ENCODE measurements around the gene NPC2. TPM values are rescaled to one million over a fixed set of nuclear protein-coding genes. Genes with fewer than 3 reads are reported as not detected.
A peak's percentile ranks its signal among the peaks of the same experiment; 100 is the strongest.

The NPC2 gene
- total RNA-seq, 2 experiments from 2014 or later = 12.5 to 14.2 TPM

DNA sequence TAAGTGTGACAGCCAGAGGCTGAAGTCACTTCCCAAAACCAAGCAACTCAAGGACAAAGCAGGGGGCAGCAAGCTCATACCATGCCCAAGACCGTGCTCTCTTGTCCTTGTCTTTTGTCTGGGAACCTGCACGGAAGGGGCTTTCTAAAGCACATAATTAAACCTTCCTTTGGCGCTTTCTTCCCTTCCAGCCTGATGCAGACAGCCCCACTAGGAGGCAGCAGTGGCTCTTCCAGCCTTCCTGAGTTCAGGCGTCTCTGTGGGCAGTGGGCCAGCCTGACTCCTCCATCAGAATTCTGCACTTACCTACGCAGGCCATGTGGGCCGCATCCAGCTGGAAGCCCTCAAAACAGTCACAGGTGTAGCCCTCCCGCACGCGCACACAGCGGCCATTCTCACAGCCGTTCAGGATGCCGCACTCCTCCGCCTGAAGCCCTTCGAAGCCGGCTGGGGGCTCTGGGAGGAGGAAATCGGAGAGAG, 8.1 kb upstream of the NPC2 start:
- no peak for DNase-seq
- H3K4me1 Mint-ChIP-seq = peaks cover 2% of the 10 kb centered on the region
- H3K27me3 Mint-ChIP-seq = no peaks in the 10 kb centered on the region
- no peak overlapping the region for H3K27ac Mint-ChIP-seq
- H3K9me3 Mint-ChIP-seq = no peaks in the 10 kb centered on the region
- no peak overlapping the region for H3K4me3 Mint-ChIP-seq
- no peaks in the 10 kb centered on the region for H3K36me3 Mint-ChIP-seq

DNA sequence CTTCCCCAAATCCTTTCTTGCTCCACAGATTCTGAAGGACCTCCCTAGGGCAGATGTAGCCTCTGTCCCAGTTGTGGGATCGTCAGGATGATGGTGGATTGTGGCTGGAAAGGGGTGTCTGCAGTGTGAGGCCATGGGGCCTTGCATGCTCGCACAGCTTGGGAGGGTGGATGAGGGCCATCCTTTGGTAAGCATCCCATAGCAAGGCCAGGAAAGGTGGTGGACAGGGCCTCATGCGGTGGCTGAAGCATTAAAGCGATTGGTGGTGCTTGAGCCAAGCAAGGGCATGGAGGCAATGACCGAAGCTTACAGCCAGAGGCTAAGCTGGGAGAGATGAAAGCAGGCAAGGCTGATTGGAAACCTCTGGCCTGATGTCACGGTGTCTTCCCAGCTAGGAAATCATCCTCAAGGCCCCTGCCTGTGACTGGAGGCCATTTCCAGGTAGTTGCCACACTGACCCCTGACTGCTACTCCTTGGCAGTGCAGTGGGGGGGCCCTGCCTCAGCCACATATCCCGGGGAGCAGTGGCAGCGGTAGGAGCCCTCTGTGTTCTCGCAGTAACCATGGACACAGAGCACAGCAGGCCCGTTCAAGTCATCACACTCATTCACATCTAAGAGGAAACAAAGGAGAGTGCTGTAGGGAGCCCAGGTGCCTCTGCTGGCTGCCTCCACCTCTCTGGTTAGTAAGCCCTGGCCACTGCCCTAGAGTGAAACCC, 7.5 kb upstream of the NPC2 start:
- Mint-ChIP-seq H3K4me1 (peaks cover 4% of the 10 kb centered on the region), H3K9me3 (no peaks in the 10 kb centered on the region), H3K36me3 (no peaks in the 10 kb centered on the region), H3K4me3 (no peak overlapping the region), H3K27ac (no peak overlapping the region), H3K27me3 (no peaks in the 10 kb centered on the region)
- no peak for DNase-seq

DNA sequence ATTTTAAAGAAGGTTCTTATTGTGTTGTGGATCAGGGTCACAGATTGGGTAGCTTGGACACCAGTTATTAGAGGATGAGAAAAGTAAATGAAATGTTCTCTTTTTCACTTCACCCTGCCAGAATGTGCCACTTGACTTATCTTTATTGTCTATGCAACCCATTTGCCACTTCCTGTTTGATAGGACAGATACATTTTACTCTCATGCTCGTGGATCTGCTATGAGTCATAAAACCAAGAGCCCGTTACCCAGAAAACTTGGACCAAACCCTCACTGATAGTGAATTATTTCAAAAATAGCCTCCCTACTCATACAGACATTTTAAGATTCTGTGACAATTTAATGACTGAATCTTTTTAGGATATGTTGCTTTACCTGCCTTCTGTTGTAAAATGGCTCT, 2.3 kb upstream of the NPC2 start:
- Mint-ChIP-seq H3K36me3 (peaks cover 3% of the 10 kb centered on the region), H3K27ac (no peak overlapping the region), H3K4me3 (peak overlapping the region; percentile 91), H3K9me3 (no peaks in the 10 kb centered on the region), H3K27me3 (no peaks in the 10 kb centered on the region), H3K4me1 (peaks cover 22% of the 10 kb centered on the region)
- no peak for DNase-seq

DNA sequence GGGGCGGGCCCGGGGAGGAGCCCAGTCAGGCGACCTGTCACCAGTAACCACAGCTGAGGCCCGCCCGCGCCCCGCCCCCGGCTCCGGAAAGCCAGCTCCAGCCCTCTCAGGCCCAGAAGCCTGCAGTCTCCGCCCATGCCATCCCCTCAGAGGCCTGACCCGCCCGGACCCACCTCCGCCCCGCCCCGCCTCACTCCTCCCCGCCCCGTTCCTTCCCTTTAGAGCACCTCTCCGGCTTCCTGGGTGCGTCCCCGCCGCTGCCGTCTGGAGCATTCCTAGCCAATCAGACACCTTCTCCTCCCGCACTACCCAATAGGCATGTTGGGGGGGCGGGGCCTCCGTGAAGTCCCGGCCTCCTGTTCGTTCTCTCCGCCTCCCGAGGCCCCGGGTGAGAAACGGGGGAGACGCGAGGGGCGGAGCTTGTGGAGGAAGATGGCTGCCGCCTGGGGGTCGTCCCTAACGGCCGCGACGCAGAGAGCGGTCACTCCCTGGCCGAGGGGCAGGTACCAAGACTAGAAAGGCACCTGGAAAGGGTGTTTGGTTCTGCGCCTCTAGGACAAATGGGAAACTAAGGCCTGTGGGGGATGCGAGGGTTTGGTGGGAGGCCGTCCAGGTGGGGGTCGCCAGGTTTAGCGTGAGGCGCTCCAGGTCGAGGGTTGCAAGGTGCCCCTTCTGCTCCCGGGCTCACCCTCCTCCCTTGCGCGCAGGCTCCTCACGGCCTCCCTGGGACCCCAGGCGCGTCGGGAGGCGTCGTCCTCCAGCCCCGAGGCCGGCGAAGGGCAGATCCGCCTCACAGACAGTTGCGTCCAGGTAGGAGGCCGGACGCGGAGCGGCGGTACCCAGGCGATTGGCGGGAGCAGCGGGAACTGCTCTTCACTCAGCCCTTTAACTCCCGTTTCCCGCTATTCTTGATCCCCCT, 497 bp upstream of the NPC2 start, which contains the start of gene ISCA2:
Gene ISCA2 (plus strand): TSS at position 423 of the 919 bp plus-strand sequence. CDS start 10 bp downstream, at position 433.
- Mint-ChIP-seq H3K4me1 (peaks cover 29% of the 10 kb centered on the region), H3K4me3 (peak within 1 kb of the TSS; percentile 91), H3K36me3 (peaks cover 3% of the 10 kb centered on the region), H3K27ac (peak within 1 kb of the TSS; percentile 86), H3K27me3 (no peaks in the 10 kb centered on the region), H3K9me3 (no peaks in the 10 kb centered on the region)
- DNase-seq = peak; percentile 100

DNA sequence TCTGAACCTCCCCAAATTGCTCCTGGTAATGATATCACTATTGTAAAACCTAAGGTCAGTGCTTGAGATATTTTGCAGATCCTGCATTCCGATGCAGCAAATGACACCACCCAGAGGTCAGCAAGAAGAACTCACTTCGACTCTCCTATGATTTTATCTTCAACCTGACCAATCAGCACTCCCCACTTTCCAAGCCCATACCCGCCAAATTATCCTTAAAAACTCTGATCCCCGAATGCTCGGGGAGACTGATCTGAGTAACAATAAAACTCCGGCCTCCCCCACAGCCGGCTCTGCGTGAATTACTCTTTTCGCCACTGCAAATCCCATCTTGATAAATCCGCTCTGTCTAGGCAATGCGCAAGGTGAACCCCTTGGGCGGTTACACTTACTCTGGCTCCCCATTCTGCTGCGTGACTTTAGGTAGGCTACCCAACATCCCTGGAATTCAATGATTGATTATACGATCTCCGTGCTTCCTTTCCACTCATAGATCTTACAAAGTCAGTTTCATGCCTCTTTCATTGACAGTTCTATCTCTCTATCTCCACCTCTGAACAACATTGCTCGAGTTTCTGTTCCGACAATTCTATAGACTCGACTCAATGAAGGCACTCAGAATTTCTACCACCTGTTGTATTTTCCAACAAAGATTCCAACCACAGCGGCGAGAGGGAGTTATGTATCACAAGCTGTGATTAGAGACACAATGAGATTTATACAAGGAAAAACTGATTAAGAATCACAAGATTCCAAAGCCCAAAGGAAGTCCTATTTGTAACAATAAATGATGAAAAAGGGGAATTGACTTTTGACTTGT, 939 bp downstream of the NPC2 start:
- peaks cover 3% of the 10 kb centered on the region for H3K36me3 Mint-ChIP-seq
- H3K27ac Mint-ChIP-seq = no peak overlapping the region
- DNase-seq = no peak
- H3K27me3 Mint-ChIP-seq = no peaks in the 10 kb centered on the region
- H3K4me3 Mint-ChIP-seq = no peak overlapping the region
- no peaks in the 10 kb centered on the region for H3K9me3 Mint-ChIP-seq
- peaks cover 27% of the 10 kb centered on the region for H3K4me1 Mint-ChIP-seq

DNA sequence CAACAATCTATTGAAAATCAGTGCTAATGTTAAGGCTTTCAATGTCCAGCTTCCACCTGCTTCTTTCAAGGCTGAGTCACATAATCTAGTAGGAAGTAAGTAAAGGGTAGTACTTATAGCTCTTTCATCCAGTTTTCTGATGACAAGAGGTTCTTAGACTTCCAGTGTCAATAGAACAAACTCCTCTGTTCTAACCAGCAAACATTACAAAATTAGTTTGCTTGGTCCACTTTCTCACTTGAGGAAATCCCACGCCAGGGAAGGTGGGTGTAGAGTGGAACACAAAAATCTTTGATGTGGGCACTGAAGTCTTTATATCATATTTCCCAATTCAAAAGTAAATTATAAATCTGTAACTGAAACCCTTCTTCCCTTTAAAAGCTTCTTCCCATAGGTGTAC, 2.6 kb downstream of the NPC2 start:
- Mint-ChIP-seq H3K4me1 (peaks cover 24% of the 10 kb centered on the region), H3K27me3 (no peaks in the 10 kb centered on the region), H3K36me3 (peaks cover 3% of the 10 kb centered on the region), H3K4me3 (no peak overlapping the region), H3K9me3 (no peaks in the 10 kb centered on the region), H3K27ac (no peak overlapping the region)
- no peak for DNase-seq

DNA sequence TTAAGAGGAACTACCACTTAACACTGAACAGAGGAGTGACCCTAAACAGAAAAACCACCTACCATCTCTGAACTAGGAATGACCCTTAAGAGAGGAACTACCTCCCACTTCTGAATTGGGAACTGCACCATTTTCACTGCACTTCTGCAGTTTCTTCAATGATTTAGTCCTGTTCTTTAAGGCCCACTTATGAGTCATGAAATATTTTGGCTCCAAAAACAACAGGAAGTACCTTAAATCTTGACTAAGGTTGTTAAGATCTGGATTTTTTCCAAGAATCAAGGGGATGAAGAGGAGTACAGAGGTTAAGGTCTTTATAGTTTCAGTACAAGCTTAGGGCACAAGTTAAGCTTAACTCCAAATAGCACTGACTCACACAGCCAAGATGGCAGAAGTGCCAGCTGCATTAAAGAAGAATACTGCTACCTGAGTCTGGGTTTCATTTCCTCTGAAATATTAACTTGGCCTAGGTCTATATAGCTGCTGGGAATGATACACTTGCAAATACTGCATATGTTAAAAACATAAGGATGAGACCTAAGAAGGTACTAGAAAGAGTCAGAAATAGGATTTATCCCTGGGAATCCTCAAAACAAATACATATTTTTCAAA, 4.2 kb downstream of the NPC2 start:
- Mint-ChIP-seq H3K27ac (no peak overlapping the region), H3K27me3 (no peaks in the 10 kb centered on the region), H3K9me3 (no peaks in the 10 kb centered on the region), H3K36me3 (no peaks in the 10 kb centered on the region), H3K4me1 (peaks cover 9% of the 10 kb centered on the region), H3K4me3 (no peak overlapping the region)
- DNase-seq = no peak

DNA sequence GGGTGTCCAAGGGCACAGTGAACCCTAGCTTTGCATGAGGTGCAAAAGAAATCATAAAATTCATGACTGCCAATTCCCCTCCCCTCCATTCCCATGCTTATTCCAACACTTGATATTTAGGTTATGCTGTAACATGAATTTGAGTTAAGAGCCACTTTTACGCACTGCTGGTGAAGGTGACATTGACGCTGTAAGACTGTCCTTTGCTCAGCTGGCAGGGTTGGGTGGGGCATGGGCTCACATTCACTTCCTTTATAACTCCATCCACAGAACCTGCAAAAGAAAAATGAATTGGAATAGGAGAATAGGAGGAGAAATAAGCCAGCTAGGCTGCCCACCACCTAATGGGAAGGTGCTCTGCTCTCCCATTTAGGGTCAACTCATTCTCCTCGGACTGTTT, 6.9 kb downstream of the NPC2 start:
- Mint-ChIP-seq H3K9me3 (no peaks in the 10 kb centered on the region), H3K27me3 (no peaks in the 10 kb centered on the region), H3K4me3 (no peak overlapping the region), H3K4me1 (peaks cover 9% of the 10 kb centered on the region), H3K27ac (no peak overlapping the region), H3K36me3 (no peaks in the 10 kb centered on the region)
- no peak for DNase-seq

DNA sequence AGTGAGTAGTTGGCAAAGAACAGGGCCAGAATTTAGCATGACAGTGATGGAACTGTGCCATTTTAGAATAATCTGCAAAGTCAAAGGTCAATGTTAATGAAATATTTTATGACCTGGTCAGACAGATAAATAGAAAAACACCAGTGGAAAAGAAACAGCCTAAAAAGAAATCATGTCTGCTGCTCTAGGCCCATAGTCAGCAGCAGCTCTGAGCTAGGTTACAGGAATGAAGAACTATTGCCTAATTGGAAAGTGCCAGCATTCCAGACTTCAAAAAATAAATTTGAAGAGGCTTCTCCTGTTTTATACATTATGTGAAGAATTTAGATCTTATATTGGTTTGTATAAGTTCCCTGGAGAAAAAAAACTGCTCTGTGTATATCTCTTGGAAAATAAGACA, 9.8 kb downstream of the NPC2 start:
- Mint-ChIP-seq H3K27ac (no peak overlapping the region), H3K4me1 (no peaks in the 10 kb centered on the region), H3K9me3 (no peaks in the 10 kb centered on the region), H3K36me3 (no peaks in the 10 kb centered on the region), H3K4me3 (no peak overlapping the region), H3K27me3 (no peaks in the 10 kb centered on the region)
- DNase-seq = no peak

DNA sequence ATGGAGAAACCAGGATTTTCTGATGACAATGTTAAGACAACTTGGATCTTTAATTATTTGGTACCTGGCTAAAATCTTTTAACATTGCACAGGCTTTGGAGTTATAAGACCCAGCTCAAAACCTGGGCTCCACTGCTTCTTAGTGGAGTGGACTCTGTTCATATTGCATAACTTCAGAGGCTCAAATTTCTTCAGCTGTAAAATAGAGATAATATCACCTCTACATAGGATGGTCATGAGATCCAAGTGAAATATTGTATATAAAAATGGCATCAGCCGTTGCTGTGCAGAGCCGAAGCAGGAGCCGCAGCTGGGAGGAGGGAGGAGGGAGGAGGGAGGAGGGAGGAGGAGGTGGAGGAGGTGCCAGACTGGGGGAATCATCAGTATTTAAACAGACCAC, 10.5 kb downstream of the NPC2 start:
- Mint-ChIP-seq H3K4me1 (no peaks in the 10 kb centered on the region), H3K36me3 (peaks cover 1% of the 10 kb centered on the region), H3K9me3 (no peaks in the 10 kb centered on the region), H3K4me3 (no peak overlapping the region), H3K27me3 (no peaks in the 10 kb centered on the region), H3K27ac (no peak overlapping the region)
- no peak for DNase-seq

DNA sequence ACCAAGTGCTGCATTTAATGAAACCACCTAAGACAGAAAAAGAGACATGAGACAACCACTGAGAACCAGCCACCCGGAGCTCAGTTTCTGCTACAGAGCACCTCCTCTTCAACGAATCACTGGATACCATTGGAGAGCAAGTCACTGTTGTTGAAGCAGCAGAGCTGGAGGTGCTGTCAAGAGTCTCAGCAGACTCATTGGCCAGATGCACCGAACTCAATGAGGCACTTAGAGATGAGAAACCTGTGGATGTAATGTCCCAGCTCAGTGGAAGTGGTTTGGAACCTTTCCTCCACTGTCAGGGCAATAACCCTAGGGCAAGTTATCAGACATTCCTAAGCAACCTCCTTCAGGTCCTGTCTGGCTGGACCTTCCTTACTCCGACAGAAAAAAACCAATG, 13.1 kb downstream of the NPC2 start:
- no peak overlapping the region for H3K27ac Mint-ChIP-seq
- no peak overlapping the region for H3K4me3 Mint-ChIP-seq
- no peak for DNase-seq
- no peaks in the 10 kb centered on the region for H3K27me3 Mint-ChIP-seq
- no peaks in the 10 kb centered on the region for H3K4me1 Mint-ChIP-seq
- H3K9me3 Mint-ChIP-seq = no peaks in the 10 kb centered on the region
- H3K36me3 Mint-ChIP-seq = peaks cover 1% of the 10 kb centered on the region

DNA sequence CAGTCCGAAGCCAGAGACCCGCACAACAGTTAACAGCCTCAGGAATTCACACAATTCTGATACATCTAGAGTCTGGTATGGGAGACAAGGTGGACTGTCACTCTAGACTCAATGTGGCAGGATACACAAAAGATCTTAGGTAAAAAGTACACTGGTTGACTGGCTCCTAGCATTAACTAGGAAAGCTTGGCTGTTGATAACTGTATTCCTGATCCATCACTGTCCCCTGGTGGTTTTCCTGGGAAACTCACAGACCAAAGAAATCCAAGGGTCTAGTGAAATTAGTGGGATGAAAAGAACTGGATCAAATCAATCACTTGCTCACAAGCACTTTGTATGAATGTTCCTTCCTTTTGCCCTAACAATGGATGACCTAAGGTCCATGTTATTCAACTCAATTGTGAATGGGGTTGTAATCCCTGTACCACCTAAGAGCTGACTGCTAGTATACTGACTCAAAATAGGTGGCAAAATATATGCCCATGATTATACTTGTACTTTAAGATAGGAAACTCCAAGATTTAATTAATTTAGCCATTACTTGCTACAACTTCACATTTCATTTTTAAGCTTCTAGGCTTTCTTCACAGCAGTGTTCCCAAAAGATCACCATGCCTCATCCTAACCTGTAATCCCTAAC, 14.0 kb downstream of the NPC2 start:
- no peak overlapping the region for H3K4me3 Mint-ChIP-seq
- no peak overlapping the region for H3K27ac Mint-ChIP-seq
- peaks cover 3% of the 10 kb centered on the region for H3K36me3 Mint-ChIP-seq
- no peak for DNase-seq
- H3K27me3 Mint-ChIP-seq = no peaks in the 10 kb centered on the region
- no peaks in the 10 kb centered on the region for H3K4me1 Mint-ChIP-seq
- H3K9me3 Mint-ChIP-seq = no peaks in the 10 kb centered on the region

DNA sequence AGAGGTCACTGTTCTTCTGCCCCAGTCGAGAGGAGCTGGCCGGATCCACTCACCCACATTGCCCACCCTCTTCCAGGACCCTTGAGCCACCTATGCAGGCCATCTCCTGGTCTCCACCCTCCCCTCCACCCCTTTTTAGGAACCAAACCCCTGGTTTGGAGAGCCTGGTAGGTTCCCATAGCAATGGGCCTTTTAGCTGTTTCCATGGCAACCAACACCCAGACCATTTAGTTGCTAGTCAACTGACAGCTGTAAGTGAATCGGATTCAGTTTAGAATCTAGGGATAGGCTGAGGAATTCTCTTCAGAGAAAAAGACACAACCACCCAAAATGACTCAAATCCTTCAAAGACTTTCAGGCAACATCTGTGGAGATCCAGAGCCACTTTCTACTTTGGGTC, 16.5 kb downstream of the NPC2 start:
- H3K9me3 Mint-ChIP-seq = no peaks in the 10 kb centered on the region
- no peak overlapping the region for H3K27ac Mint-ChIP-seq
- DNase-seq = no peak
- H3K4me3 Mint-ChIP-seq = no peak overlapping the region
- no peaks in the 10 kb centered on the region for H3K27me3 Mint-ChIP-seq
- no peaks in the 10 kb centered on the region for H3K4me1 Mint-ChIP-seq
- H3K36me3 Mint-ChIP-seq = peaks cover 3% of the 10 kb centered on the region

DNA sequence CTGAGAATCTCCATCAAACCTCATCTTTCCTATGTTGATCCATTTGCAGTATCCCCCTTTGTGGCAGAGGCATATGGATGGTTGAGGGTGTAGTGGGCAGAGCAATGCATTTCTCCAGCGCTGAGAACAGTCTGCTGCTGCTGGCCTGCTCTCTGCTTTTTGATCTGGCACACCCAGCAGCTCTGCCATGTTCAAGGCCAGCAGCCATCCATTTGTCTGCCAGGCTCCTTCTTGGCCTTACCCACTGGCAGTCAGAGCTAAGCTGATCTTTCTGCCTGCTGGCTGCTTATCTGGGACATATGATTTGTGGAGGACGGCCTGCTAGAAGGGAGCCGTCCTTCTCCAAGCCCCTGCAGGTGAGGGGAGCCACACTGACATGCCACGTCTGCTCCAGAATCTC, 17.0 kb downstream of the NPC2 start:
- no peaks in the 10 kb centered on the region for H3K27me3 Mint-ChIP-seq
- no peaks in the 10 kb centered on the region for H3K4me1 Mint-ChIP-seq
- DNase-seq = no peak
- peaks cover 3% of the 10 kb centered on the region for H3K36me3 Mint-ChIP-seq
- no peak overlapping the region for H3K27ac Mint-ChIP-seq
- H3K9me3 Mint-ChIP-seq = no peaks in the 10 kb centered on the region
- H3K4me3 Mint-ChIP-seq = no peak overlapping the region

Data from activated naive CD8-positive, alpha-beta T cell treated with anti-CD3 and anti-CD28 coated beads for 36 hours (primary cell).